Activated effector memory CD4-positive, alpha-beta T cell treated with anti-CD3 and anti-CD28 coated beads, Interleukin-2, amount 50 U/mL, for 16 hours (primary cell): ENCODE measurements around the gene DLX2.

Experiments used
- DNase-seq: peaks from one replicate; pipeline ENCODE4 v3.0.0-alpha.2; 2020

DLX2 gene

GRCh38 chr2:172107690-172108586, 5.2 kb upstream of the DLX2 start:
- peak; percentile 60 for DNase-seq

- DNase-seq = peak; percentile 80
These were observed 3.6 kb upstream of the DLX2 start for GRCh38 chr2:172106108-172106961.

GRCh38 chr2:172105471-172106107, 2.9 kb upstream of the DLX2 start:
- DNase-seq = peak; percentile 48

GRCh38 chr2:172103471-172104272, 972 bp upstream of the DLX2 start:
- DNase-seq = peak; percentile 89

GRCh38 chr2:172101821-172102390, 794 bp downstream of the DLX2 start:
- DNase-seq = peak; percentile 71

- DNase-seq = peak; percentile 65
These were observed 1.5 kb downstream of the DLX2 start for GRCh38 chr2:172100935-172101820.

GRCh38 chr2:172100080-172100934, 2.4 kb downstream of the DLX2 start:
- no peak for DNase-seq

- no peak for DNase-seq
These were observed 3.1 kb downstream of the DLX2 start for GRCh38 chr2:172099472-172100079.

- peak; percentile 81 for DNase-seq
These were observed 3.8 kb downstream of the DLX2 start for GRCh38 chr2:172098650-172099471.

- DNase-seq = no peak
These were observed 4.4 kb downstream of the DLX2 start for GRCh38 chr2:172098287-172098649.

GRCh38 chr2:172097557-172098131, 5.1 kb downstream of the DLX2 start:
- peak; percentile 64 for DNase-seq

GRCh38 chr2:172096626-172097547, 5.8 kb downstream of the DLX2 start:
- DNase-seq = no peak

- DNase-seq = no peak
These were observed 6.6 kb downstream of the DLX2 start for GRCh38 chr2:172095905-172096625.

GRCh38 chr2:172095146-172095904, 7.4 kb downstream of the DLX2 start:
- peak; percentile 88 for DNase-seq

GRCh38 chr2:172094294-172095145, 8.2 kb downstream of the DLX2 start:
- no peak for DNase-seq
